Measurements from ENCODE around the gene CYP4Z1. TPM values are rescaled to one million over a fixed set of nuclear protein-coding genes. Genes with fewer than 3 reads are reported as not detected.
"Not testable (repeated sequence)": the region's sequence is repeated elsewhere in the genome, so short reads cannot be mapped to it uniquely, and the experiment has no call there.

The CYP4Z1 gene
- total RNA-seq, result not detected

GRCh38 chr1:47067097-47067594, at the start of gene CYP4Z1:
TSS of gene CYP4Z1 (plus strand) at chr1:47067231. CDS start at chr1:47067491, 260 bp downstream.
- Mint-ChIP-seq H3K36me3 (ENCODE audit: low read depth) (no peaks in the 10 kb centered on the region), H3K9me3 (ENCODE audit: low read depth) (no peaks in the 10 kb centered on the region), H3K4me3 (no peak within 1 kb of the TSS), H3K4me1 (no peaks in the 10 kb centered on the region), H3K27ac (no peak within 1 kb of the TSS), H3K27me3 (peaks cover 18% of the 10 kb centered on the region)
- ChIA-PET POLR2A (no interaction called here), CTCF (no interaction called here)
- intact Hi-C loops (cut with DNase I, micrococcal nuclease), result no loop called here
- DNase-seq (no peak), ATAC-seq (no peak)

GRCh38 chr1:47021070-47021469, 46.0 kb upstream of the CYP4Z1 start:
- Mint-ChIP-seq H3K4me1 (no peaks in the 10 kb centered on the region), H3K4me3 (no peak overlapping the region)
- CTCF ChIA-PET, result no interaction called here

DNA sequence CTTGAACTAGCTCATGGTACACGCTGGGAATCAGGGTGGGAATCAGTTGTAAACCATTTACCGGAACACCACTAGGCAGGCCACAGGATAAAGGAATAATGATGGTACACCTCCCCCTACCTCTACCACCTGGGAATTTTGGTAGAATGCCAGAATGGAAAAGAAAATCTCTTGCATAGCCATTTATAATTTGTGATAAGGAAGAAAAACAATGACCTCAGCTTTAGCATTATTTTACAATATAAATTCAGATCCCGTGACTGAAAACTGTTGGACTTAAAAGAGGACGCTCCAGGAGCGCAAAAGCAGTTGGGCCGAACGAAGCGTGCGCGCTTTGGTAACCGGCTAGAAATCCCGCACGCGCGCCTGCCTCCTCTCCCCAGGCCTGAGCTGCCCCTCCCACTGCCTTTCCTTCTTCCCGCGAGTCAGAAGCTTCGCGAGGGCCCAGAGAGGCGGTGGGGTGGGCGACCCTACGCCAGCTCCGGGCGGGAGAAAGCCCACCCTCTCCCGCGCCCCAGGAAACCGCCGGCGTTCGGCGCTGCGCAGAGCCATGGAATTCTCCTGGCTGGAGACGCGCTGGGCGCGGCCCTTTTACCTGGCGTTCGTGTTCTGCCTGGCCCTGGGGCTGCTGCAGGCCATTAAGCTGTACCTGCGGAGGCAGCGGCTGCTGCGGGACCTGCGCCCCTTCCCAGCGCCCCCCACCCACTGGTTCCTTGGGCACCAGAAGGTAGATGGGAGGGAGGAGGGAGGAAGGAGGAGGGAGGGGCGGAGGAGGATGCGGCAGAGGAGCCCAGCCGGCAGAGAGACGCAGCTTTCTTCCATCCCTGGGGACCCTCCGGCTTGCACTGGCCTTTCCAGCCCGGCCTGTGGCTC, 43.5 kb upstream of the CYP4Z1 start, which contains the start of gene CYP4X1:
Gene CYP4X1 (plus strand): TSS at position 402 of the 873 bp plus-strand sequence. CDS start 149 bp downstream, at position 551.
- CTCF ChIA-PET, result no interaction called here
- intact Hi-C loops (cut with DNase I, micrococcal nuclease), result no loop called here
- H3K27me3 Mint-ChIP-seq, result peaks cover 29% of the 10 kb centered on the region
- no peaks in the 10 kb centered on the region for H3K36me3 Mint-ChIP-seq (ENCODE audit: low read depth)
- H3K4me3 Mint-ChIP-seq, result no peak within 1 kb of the TSS
- H3K27ac Mint-ChIP-seq, result no peak within 1 kb of the TSS
- H3K9me3 Mint-ChIP-seq (ENCODE audit: low read depth), result no peaks in the 10 kb centered on the region
- DNase-seq, result no peak
- ATAC-seq, result no peak
- POLR2A ChIA-PET, result no interaction called here
- no peaks in the 10 kb centered on the region for H3K4me1 Mint-ChIP-seq

More at GRCh38 chr1:47021070-47021469, 46.0 kb upstream of the CYP4Z1 start:
- ATAC-seq, result no peak
- Mint-ChIP-seq H3K27ac (no peak overlapping the region), H3K36me3 (ENCODE audit: low read depth) (no peaks in the 10 kb centered on the region), H3K9me3 (ENCODE audit: low read depth) (no peaks in the 10 kb centered on the region), H3K27me3 (peaks cover 33% of the 10 kb centered on the region)
- no peak for DNase-seq
- intact Hi-C loops (cut with DNase I, micrococcal nuclease), result no loop called here
- POLR2A ChIA-PET, result no interaction called here

GRCh38 chr1:47024141-47024801, 42.8 kb upstream of the CYP4Z1 start:
- Mint-ChIP-seq H3K9me3 (ENCODE audit: low read depth) (no peaks in the 10 kb centered on the region), H3K4me1 (no peaks in the 10 kb centered on the region), H3K36me3 (ENCODE audit: low read depth) (no peaks in the 10 kb centered on the region), H3K4me3 (no peak overlapping the region), H3K27ac (no peak overlapping the region), H3K27me3 (peaks cover 30% of the 10 kb centered on the region)
- DNase-seq (no peak), ATAC-seq (no peak)
- CTCF ChIA-PET, result no interaction called here
- POLR2A ChIA-PET, result no interaction called here
- intact Hi-C loops (cut with DNase I, micrococcal nuclease), result no loop called here

DNA sequence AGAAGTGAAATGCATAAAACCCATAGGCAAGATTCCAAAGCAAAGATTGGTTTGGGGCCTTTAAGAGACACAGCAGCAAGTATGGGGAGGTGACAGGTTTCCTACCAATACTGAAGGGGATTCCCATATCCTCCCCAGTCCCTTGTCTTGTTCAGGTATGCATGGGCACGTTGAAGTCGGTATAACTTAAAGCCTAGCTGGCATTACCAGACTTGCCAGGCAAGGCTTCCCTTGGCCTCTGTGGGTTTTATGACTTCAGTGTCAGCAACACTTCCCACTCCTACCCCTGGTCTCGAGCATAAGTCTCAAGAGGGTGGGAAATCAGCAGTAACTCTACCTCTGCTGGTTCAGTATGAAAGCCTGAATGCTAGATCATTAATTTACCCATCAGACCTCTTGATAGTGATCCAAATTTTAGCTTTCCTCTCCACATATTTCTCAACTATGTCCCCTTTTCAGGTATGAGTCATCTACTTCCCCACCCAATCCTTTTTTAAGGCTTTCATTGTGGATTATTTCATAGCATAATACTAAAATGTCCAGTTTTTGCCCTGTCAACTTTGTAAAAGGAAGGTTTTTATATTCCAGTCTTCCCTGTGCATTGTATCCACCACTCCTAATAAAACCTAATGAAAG, 36.7 kb upstream of the CYP4Z1 start:
- ChIA-PET CTCF (no interaction called here), POLR2A (no interaction called here)
- peaks cover 22% of the 10 kb centered on the region for H3K27me3 Mint-ChIP-seq
- H3K36me3 Mint-ChIP-seq (ENCODE audit: low read depth), result no peaks in the 10 kb centered on the region
- ATAC-seq, result no peak
- DNase-seq, result no peak
- no peak overlapping the region for H3K4me3 Mint-ChIP-seq
- intact Hi-C loops (cut with DNase I, micrococcal nuclease), result no loop called here
- H3K9me3 Mint-ChIP-seq (ENCODE audit: low read depth), result no peaks in the 10 kb centered on the region
- no peaks in the 10 kb centered on the region for H3K4me1 Mint-ChIP-seq
- no peak overlapping the region for H3K27ac Mint-ChIP-seq

GRCh38 chr1:47031059-47031458, 36.0 kb upstream of the CYP4Z1 start:
- ChIA-PET CTCF (no interaction called here), POLR2A (no interaction called here)
- Mint-ChIP-seq H3K27me3 (peaks cover 20% of the 10 kb centered on the region), H3K9me3 (ENCODE audit: low read depth) (no peaks in the 10 kb centered on the region), H3K27ac (no peak overlapping the region), H3K4me1 (no peaks in the 10 kb centered on the region), H3K4me3 (no peak overlapping the region), H3K36me3 (ENCODE audit: low read depth) (no peaks in the 10 kb centered on the region)
- intact Hi-C loops (cut with DNase I, micrococcal nuclease), result no loop called here
- ATAC-seq, result no peak
- no peak for DNase-seq

GRCh38 chr1:47031585-47031984, 35.4 kb upstream of the CYP4Z1 start:
- ATAC-seq (no peak), DNase-seq (no peak)
- no peaks in the 10 kb centered on the region for H3K4me1 Mint-ChIP-seq
- POLR2A ChIA-PET, result no interaction called here
- no peaks in the 10 kb centered on the region for H3K36me3 Mint-ChIP-seq (ENCODE audit: low read depth)
- peaks cover 20% of the 10 kb centered on the region for H3K27me3 Mint-ChIP-seq
- intact Hi-C loops (cut with DNase I, micrococcal nuclease), result no loop called here
- no peaks in the 10 kb centered on the region for H3K9me3 Mint-ChIP-seq (ENCODE audit: low read depth)
- H3K27ac Mint-ChIP-seq, result no peak overlapping the region
- CTCF ChIA-PET, result no interaction called here
- H3K4me3 Mint-ChIP-seq, result no peak overlapping the region

DNA sequence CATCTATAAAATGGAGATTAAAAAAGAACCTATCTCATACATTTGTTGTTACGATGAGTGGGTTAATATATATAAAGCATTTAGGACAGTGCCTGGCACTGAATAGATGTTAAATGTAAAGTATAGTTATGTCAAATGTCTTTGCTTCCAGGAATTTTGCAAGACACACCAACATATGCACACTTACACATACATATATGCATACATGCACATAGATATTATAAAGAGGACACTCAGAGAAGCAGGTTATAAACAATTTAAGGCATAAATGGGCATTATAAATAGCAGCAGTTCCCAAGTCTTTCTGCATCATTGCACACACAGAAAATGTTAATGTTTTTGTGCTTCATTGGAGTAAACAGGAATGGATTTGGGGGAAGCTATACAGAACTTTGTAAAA, 30.3 kb upstream of the CYP4Z1 start:
- no peak overlapping the region for H3K27ac Mint-ChIP-seq
- DNase-seq, result no peak
- no peaks in the 10 kb centered on the region for H3K36me3 Mint-ChIP-seq (ENCODE audit: low read depth)
- H3K4me3 Mint-ChIP-seq, result no peak overlapping the region
- no peaks in the 10 kb centered on the region for H3K4me1 Mint-ChIP-seq
- POLR2A ChIA-PET, result no interaction called here
- intact Hi-C loops (cut with DNase I, micrococcal nuclease), result no loop called here
- H3K9me3 Mint-ChIP-seq (ENCODE audit: low read depth), result no peaks in the 10 kb centered on the region
- CTCF ChIA-PET, result interaction anchor here (0.6 to 1.6 kb wide), 2 partner anchors 142 to 216 kb away, joined by 3 to 6 read pairs; no protein-coding TSS in a partner anchor
- no peak for ATAC-seq
- peaks cover 19% of the 10 kb centered on the region for H3K27me3 Mint-ChIP-seq

- intact Hi-C loops (cut with DNase I, micrococcal nuclease), result no loop called here
- H3K36me3 Mint-ChIP-seq (ENCODE audit: low read depth), result peaks cover 2% of the 10 kb centered on the region
- H3K4me1 Mint-ChIP-seq, result no peaks in the 10 kb centered on the region
- peaks cover 8% of the 10 kb centered on the region for H3K9me3 Mint-ChIP-seq (ENCODE audit: low read depth)
- H3K27ac Mint-ChIP-seq, result no peak overlapping the region
- no peak overlapping the region for H3K4me3 Mint-ChIP-seq
- no peak for DNase-seq
- POLR2A ChIA-PET, result no interaction called here
- ATAC-seq, result no peak
- CTCF ChIA-PET, result no interaction called here
- H3K27me3 Mint-ChIP-seq, result peaks cover 26% of the 10 kb centered on the region
These were observed 7.7 kb upstream of the CYP4Z1 start for GRCh38 chr1:47059376-47059775.

DNA sequence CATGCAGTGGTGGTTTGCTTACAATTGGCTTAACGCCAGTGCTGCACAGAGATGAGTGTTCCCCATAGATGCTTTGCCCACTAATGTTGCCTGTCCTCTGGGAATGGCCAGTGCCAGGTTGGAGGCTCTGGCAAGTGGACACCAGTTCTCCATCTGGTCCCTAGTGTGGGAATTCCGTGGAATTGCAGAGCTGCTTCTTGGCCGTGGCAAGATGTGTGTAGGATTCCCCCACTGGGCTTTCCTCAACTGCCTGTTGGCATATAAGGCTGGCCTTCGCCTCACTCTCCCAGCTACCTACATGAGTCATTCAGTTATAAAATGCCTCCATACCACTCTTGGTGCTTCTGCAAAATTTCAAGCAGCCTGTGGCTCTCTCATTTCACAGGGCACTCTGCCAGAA, 2.0 kb downstream of the CYP4Z1 start:
- H3K4me3 Mint-ChIP-seq; CTCF ChIA-PET; POLR2A ChIA-PET; DNase-seq; H3K27ac Mint-ChIP-seq; intact Hi-C loops (cut with DNase I, micrococcal nuclease); H3K9me3 Mint-ChIP-seq (ENCODE audit: low read depth); ATAC-seq; H3K36me3 Mint-ChIP-seq (ENCODE audit: low read depth); H3K4me1 Mint-ChIP-seq: not testable (repeated sequence)
- H3K27me3 Mint-ChIP-seq, result peaks cover 12% of the 10 kb centered on the region

DNA sequence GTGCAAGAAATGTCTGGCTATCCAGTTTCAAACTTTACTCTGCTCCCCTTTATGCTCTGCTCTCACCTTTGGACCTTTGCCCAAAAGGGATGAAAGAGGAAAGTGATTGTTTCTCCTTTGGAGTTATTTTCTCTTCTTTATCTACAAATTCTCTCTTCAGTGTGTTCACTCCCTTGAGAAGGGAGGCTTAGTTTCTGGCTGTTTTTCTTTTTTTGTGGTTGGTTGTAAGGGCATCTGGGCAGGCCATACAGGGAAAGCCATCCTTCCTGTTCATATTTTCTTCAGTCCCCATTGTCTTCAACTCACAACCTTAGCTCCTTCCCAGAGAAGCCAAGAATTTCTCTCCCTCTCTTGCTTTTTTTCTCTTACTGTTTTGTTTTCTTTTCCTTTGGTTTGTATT, 2.5 kb downstream of the CYP4Z1 start:
- H3K4me1 Mint-ChIP-seq; H3K4me3 Mint-ChIP-seq; H3K27ac Mint-ChIP-seq; POLR2A ChIA-PET; intact Hi-C loops (cut with DNase I, micrococcal nuclease); H3K36me3 Mint-ChIP-seq (ENCODE audit: low read depth); DNase-seq; ATAC-seq; H3K27me3 Mint-ChIP-seq; CTCF ChIA-PET; H3K9me3 Mint-ChIP-seq (ENCODE audit: low read depth): not testable (repeated sequence)

DNA sequence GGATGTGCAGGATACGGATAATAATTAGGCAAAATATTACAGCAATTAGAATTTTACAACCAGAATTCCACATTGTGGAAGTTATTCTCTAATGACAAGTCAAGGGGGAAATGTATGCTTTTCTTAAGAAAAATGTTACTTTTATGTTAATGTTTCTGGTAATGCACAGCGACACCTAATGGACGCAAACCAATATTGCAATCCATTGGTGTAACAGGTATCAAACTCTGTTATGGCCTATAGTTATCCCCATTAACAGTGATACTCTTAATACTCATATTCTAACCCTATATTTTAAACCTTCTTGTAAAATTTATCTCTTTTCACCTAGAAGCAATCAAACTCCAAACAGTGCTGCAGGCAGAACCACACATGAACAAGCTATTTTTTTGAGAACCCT, 22.3 kb downstream of the CYP4Z1 start:
- intact Hi-C loops (cut with DNase I, micrococcal nuclease); ATAC-seq; H3K36me3 Mint-ChIP-seq (ENCODE audit: low read depth); H3K4me1 Mint-ChIP-seq; H3K27ac Mint-ChIP-seq; H3K27me3 Mint-ChIP-seq; POLR2A ChIA-PET; H3K4me3 Mint-ChIP-seq; H3K9me3 Mint-ChIP-seq (ENCODE audit: low read depth); CTCF ChIA-PET: not testable (repeated sequence)
- peak; percentile 56 for DNase-seq
